SH-SY5Y (cell line): Measurements from ENCODE around the gene KRT83.

ENCODE experiments used
- GATA2 ChIP-seq: IDR thresholded peaks from 2 replicates; pipeline ENCODE4 v1.6.1; 2011; ENCODE audit warnings: mild to moderate bottlenecking, low read depth, low read length
- GATA3 ChIP-seq: IDR thresholded peaks from 2 replicates; pipeline ENCODE4 v1.6.1; 2011; ENCODE audit warnings: low read depth, mild to moderate bottlenecking, low read length, moderate library complexity

- TF ChIP-seq GATA3 (no peak), GATA2 (no peak)
These were observed 4.9 kb downstream of the KRT83 start for GRCh38 chr12:52316290-52316689.
